GM19372 (cell line): Measurements from ENCODE around the gene KCNMA1.

Experiments
- ATAC-seq: cut with Tn5 transposase; IDR thresholded peaks from one replicate; pipeline ENCODE4 v1.9.1; 2021; ENCODE audit warnings: mild to moderate bottlenecking, low read depth, moderate library complexity; ENCODE audit not compliant: unreplicated experiment

The KCNMA1 gene

GRCh38 chr10:76959111-76959510, 678.5 kb downstream of the KCNMA1 start:
- ATAC-seq, result no peak

- ATAC-seq, result no peak
Measured at GRCh38 chr10:76954838-76955237, 682.8 kb downstream of the KCNMA1 start.

- ATAC-seq, result no peak
Measured at GRCh38 chr10:76950354-76950753, 687.3 kb downstream of the KCNMA1 start.

- no peak for ATAC-seq
Measured at GRCh38 chr10:76946270-76946669, 691.3 kb downstream of the KCNMA1 start.

GRCh38 chr10:76945166-76945565, 692.4 kb downstream of the KCNMA1 start:
- no peak for ATAC-seq

GRCh38 chr10:76944640-76945039, 693.0 kb downstream of the KCNMA1 start:
- ATAC-seq, result no peak

- ATAC-seq, result no peak
Measured at GRCh38 chr10:76942628-76943416, 694.8 kb downstream of the KCNMA1 start.

- no peak for ATAC-seq
Measured at GRCh38 chr10:76939933-76940468, 697.6 kb downstream of the KCNMA1 start.

GRCh38 chr10:76937181-76937600, 700.4 kb downstream of the KCNMA1 start:
- no peak for ATAC-seq

- ATAC-seq, result no peak
Measured at GRCh38 chr10:76935941-76936613, 701.5 kb downstream of the KCNMA1 start.

- no peak for ATAC-seq
Measured at GRCh38 chr10:76928565-76928964, 709.0 kb downstream of the KCNMA1 start.

- ATAC-seq, result no peak
Measured at GRCh38 chr10:76925636-76926405, 711.8 kb downstream of the KCNMA1 start.

GRCh38 chr10:76922666-76923065, 714.9 kb downstream of the KCNMA1 start:
- ATAC-seq, result no peak

- ATAC-seq, result no peak
Measured at GRCh38 chr10:76921383-76922010, 716.1 kb downstream of the KCNMA1 start.

GRCh38 chr10:76920581-76920980, 717.0 kb downstream of the KCNMA1 start:
- ATAC-seq, result no peak

GRCh38 chr10:76918106-76918505, 719.5 kb downstream of the KCNMA1 start:
- no peak for ATAC-seq

- no peak for ATAC-seq
Measured at GRCh38 chr10:76917071-76917470, 720.5 kb downstream of the KCNMA1 start.

- no peak for ATAC-seq
Measured at GRCh38 chr10:76916536-76916935, 721.1 kb downstream of the KCNMA1 start.

- ATAC-seq, result no peak
Measured at GRCh38 chr10:76915316-76915715, 722.3 kb downstream of the KCNMA1 start.

GRCh38 chr10:76911184-76911583, 726.4 kb downstream of the KCNMA1 start:
- ATAC-seq, result no peak
